ENCODE results near the gene ADAM19. TPM values are rescaled to one million over a fixed set of nuclear protein-coding genes. Genes with fewer than 3 reads are reported as not detected.
"Not testable (repeated sequence)": the region's sequence is repeated elsewhere in the genome, so short reads cannot be mapped to it uniquely, and the experiment has no call there.

The ADAM19 gene
- total RNA-seq, 1 experiment from 2014 or later: 48.7 TPM

- Histone ChIP-seq H3K36me3 (peaks cover 87% of the 10 kb centered on the region), H3K27me3 (replicated peaks) (no peaks in the 10 kb centered on the region), H3K4me3 (no peak overlapping the region), H3K27ac (no peak overlapping the region), H3K9me3 (replicated peaks) (no peaks in the 10 kb centered on the region), H3K4me1 (replicated peaks) (no peaks in the 10 kb centered on the region)
- DNase-seq (ENCODE audit: low read depth in 1 of 2, low spot score in 2 of 2): no peak
Observed at GRCh38 chr5:157497875-157498611, 77.5 kb downstream of the ADAM19 start.

- Histone ChIP-seq H3K9me3 (replicated peaks) (no peaks in the 10 kb centered on the region), H3K4me3 (no peak overlapping the region), H3K27me3 (replicated peaks) (no peaks in the 10 kb centered on the region), H3K4me1 (replicated peaks) (no peaks in the 10 kb centered on the region), H3K36me3 (peaks cover 87% of the 10 kb centered on the region), H3K27ac (no peak overlapping the region)
- no peak for DNase-seq (ENCODE audit: low read depth in 1 of 2, low spot score in 2 of 2)
Observed at GRCh38 chr5:157496864-157497263, 78.7 kb downstream of the ADAM19 start.

- Histone ChIP-seq H3K27me3 (replicated peaks) (no peaks in the 10 kb centered on the region), H3K27ac (no peak overlapping the region), H3K36me3 (peaks cover 90% of the 10 kb centered on the region), H3K4me1 (replicated peaks) (no peaks in the 10 kb centered on the region), H3K4me3 (no peak overlapping the region), H3K9me3 (replicated peaks) (no peaks in the 10 kb centered on the region)
- DNase-seq (ENCODE audit: low read depth in 1 of 2, low spot score in 2 of 2): no peak
Observed at GRCh38 chr5:157494178-157494832, 81.3 kb downstream of the ADAM19 start.

- no peaks in the 10 kb centered on the region for H3K9me3 ChIP-seq (replicated peaks)
- no peak overlapping the region for H3K27ac ChIP-seq
Observed at GRCh38 chr5:157492886-157493285, 82.7 kb downstream of the ADAM19 start.

GRCh38 chr5:157491471-157491995 is 84.0 kb downstream of the ADAM19 start:
- H3K4me3 ChIP-seq: no peak overlapping the region
- no peak overlapping the region for H3K27ac ChIP-seq
- no peak for DNase-seq (ENCODE audit: low read depth in 1 of 2, low spot score in 2 of 2)
- H3K9me3 ChIP-seq (replicated peaks): no peaks in the 10 kb centered on the region
- no peaks in the 10 kb centered on the region for H3K27me3 ChIP-seq (replicated peaks)
- H3K4me1 ChIP-seq (replicated peaks): no peaks in the 10 kb centered on the region
- H3K36me3 ChIP-seq: peaks cover 94% of the 10 kb centered on the region

More at GRCh38 chr5:157492886-157493285, 82.7 kb downstream of the ADAM19 start:
- Histone ChIP-seq H3K36me3 (peaks cover 93% of the 10 kb centered on the region), H3K27me3 (replicated peaks) (no peaks in the 10 kb centered on the region), H3K4me3 (no peak overlapping the region), H3K4me1 (replicated peaks) (no peaks in the 10 kb centered on the region)
- no peak for DNase-seq (ENCODE audit: low read depth in 1 of 2, low spot score in 2 of 2)

GRCh38 chr5:157487358-157487757 is 88.2 kb downstream of the ADAM19 start:
- DNase-seq (ENCODE audit: low read depth in 1 of 2, low spot score in 2 of 2): no peak
- H3K36me3 ChIP-seq: peaks cover 96% of the 10 kb centered on the region
- H3K27ac ChIP-seq: no peak overlapping the region
- no peak overlapping the region for H3K4me3 ChIP-seq
- H3K9me3 ChIP-seq (replicated peaks): no peaks in the 10 kb centered on the region
- no peaks in the 10 kb centered on the region for H3K4me1 ChIP-seq (replicated peaks)
- H3K27me3 ChIP-seq (replicated peaks): no peaks in the 10 kb centered on the region

GRCh38 chr5:157486861-157487260 is 88.7 kb downstream of the ADAM19 start:
- no peak for DNase-seq (ENCODE audit: low read depth in 1 of 2, low spot score in 2 of 2)
- H3K36me3 ChIP-seq: peaks cover 96% of the 10 kb centered on the region
- H3K9me3 ChIP-seq (replicated peaks): no peaks in the 10 kb centered on the region
- H3K4me3 ChIP-seq: no peak overlapping the region
- H3K27me3 ChIP-seq (replicated peaks): no peaks in the 10 kb centered on the region
- no peak overlapping the region for H3K27ac ChIP-seq
- no peaks in the 10 kb centered on the region for H3K4me1 ChIP-seq (replicated peaks)

GRCh38 chr5:157486221-157486681 is 89.3 kb downstream of the ADAM19 start:
- Histone ChIP-seq H3K27me3 (replicated peaks) (no peaks in the 10 kb centered on the region), H3K36me3 (peaks cover 96% of the 10 kb centered on the region), H3K4me1 (replicated peaks) (peaks cover 4% of the 10 kb centered on the region; the same call in 1 of the 2 replicates), H3K4me3 (no peak overlapping the region), H3K9me3 (replicated peaks) (no peaks in the 10 kb centered on the region), H3K27ac (no peak overlapping the region)
- DNase-seq (ENCODE audit: low read depth in 1 of 2, low spot score in 2 of 2): no peak

GRCh38 chr5:157485811-157486210 is 89.8 kb downstream of the ADAM19 start:
- DNase-seq (ENCODE audit: low read depth in 1 of 2, low spot score in 2 of 2): no peak
- Histone ChIP-seq H3K4me1 (replicated peaks) (peaks cover 9% of the 10 kb centered on the region; the same call in 1 of the 2 replicates), H3K27ac (no peak overlapping the region), H3K36me3 (peaks cover 96% of the 10 kb centered on the region), H3K4me3 (no peak overlapping the region), H3K9me3 (replicated peaks) (no peaks in the 10 kb centered on the region), H3K27me3 (replicated peaks) (no peaks in the 10 kb centered on the region)

- H3K4me1 ChIP-seq (replicated peaks): peaks cover 9% of the 10 kb centered on the region; the same call in 1 of the 2 replicates
- no peak overlapping the region for H3K4me3 ChIP-seq
- no peak for DNase-seq (ENCODE audit: low read depth in 1 of 2, low spot score in 2 of 2)
- H3K27ac ChIP-seq: no peak overlapping the region
- H3K9me3 ChIP-seq (replicated peaks): no peaks in the 10 kb centered on the region
- H3K36me3 ChIP-seq: peaks cover 96% of the 10 kb centered on the region
- H3K27me3 ChIP-seq (replicated peaks): no peaks in the 10 kb centered on the region
Observed at GRCh38 chr5:157485340-157485739, 90.2 kb downstream of the ADAM19 start.

- H3K4me1 ChIP-seq (replicated peaks): peaks cover 9% of the 10 kb centered on the region; the same call in 1 of the 2 replicates
- H3K9me3 ChIP-seq (replicated peaks): no peaks in the 10 kb centered on the region
- DNase-seq (ENCODE audit: low read depth in 1 of 2, low spot score in 2 of 2): no peak
- peaks cover 96% of the 10 kb centered on the region for H3K36me3 ChIP-seq
- H3K27ac ChIP-seq: no peak overlapping the region
- H3K27me3 ChIP-seq (replicated peaks): no peaks in the 10 kb centered on the region
- H3K4me3 ChIP-seq: no peak overlapping the region
Observed at GRCh38 chr5:157484768-157485167, 90.8 kb downstream of the ADAM19 start.

GRCh38 chr5:157482702-157483101 is 92.9 kb downstream of the ADAM19 start:
- Histone ChIP-seq H3K36me3 (peaks cover 84% of the 10 kb centered on the region), H3K4me1 (replicated peaks) (peaks cover 14% of the 10 kb centered on the region; the same call in 1 of the 2 replicates)
- not testable (repeated sequence) for DNase-seq (ENCODE audit: low read depth in 1 of 2, low spot score in 2 of 2); H3K9me3 ChIP-seq (replicated peaks); H3K4me3 ChIP-seq; H3K27me3 ChIP-seq (replicated peaks); H3K27ac ChIP-seq

GRCh38 chr5:157481666-157482065 is 93.9 kb downstream of the ADAM19 start:
- Histone ChIP-seq H3K36me3 (peaks cover 81% of the 10 kb centered on the region), H3K9me3 (replicated peaks) (no peaks in the 10 kb centered on the region), H3K27ac (no peak overlapping the region), H3K4me3 (no peak overlapping the region), H3K27me3 (replicated peaks) (no peaks in the 10 kb centered on the region), H3K4me1 (replicated peaks) (peaks cover 14% of the 10 kb centered on the region; the same call in 1 of the 2 replicates)
- DNase-seq (ENCODE audit: low read depth in 1 of 2, low spot score in 2 of 2): no peak

- Histone ChIP-seq H3K27me3 (replicated peaks) (no peaks in the 10 kb centered on the region), H3K4me3 (no peak overlapping the region), H3K27ac (no peak overlapping the region), H3K4me1 (replicated peaks) (peaks cover 14% of the 10 kb centered on the region; the same call in 1 of the 2 replicates), H3K9me3 (replicated peaks) (no peaks in the 10 kb centered on the region), H3K36me3 (peaks cover 77% of the 10 kb centered on the region)
- no peak for DNase-seq (ENCODE audit: low read depth in 1 of 2, low spot score in 2 of 2)
Observed at GRCh38 chr5:157481265-157481664, 94.3 kb downstream of the ADAM19 start.
